ENCODE data around the gene ENTPD1.

- no peak for TF ChIP-seq EZH2 (IDR thresholded peaks at IDR 0.05; ENCODE audit: low read length)
- TF ChIP-seq, protein P1, sequence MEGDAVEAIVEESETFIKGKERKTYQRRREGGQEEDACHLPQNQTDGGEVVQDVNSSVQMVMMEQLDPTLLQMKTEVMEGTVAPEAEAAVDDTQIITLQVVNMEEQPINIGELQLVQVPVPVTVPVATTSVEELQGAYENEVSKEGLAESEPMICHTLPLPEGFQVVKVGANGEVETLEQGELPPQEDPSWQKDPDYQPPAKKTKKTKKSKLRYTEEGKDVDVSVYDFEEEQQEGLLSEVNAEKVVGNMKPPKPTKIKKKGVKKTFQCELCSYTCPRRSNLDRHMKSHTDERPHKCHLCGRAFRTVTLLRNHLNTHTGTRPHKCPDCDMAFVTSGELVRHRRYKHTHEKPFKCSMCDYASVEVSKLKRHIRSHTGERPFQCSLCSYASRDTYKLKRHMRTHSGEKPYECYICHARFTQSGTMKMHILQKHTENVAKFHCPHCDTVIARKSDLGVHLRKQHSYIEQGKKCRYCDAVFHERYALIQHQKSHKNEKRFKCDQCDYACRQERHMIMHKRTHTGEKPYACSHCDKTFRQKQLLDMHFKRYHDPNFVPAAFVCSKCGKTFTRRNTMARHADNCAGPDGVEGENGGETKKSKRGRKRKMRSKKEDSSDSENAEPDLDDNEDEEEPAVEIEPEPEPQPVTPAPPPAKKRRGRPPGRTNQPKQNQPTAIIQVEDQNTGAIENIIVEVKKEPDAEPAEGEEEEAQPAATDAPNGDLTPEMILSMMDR (optimal IDR thresholded peaks at IDR 0.05 in 1 of 3, IDR thresholded peaks at IDR 0.05 in 1 of 3, conservative IDR thresholded peaks at IDR 0.05 in 1 of 3; ENCODE audit: extremely low read depth in 1 of 3, insufficient read depth in 2 of 3, low read length in 3 of 3), result no peak
Measured at GRCh38 chr10:95850791-95851190, 94.8 kb downstream of the ENTPD1 start.

Measured in keratinocyte (primary cell).